Posterior cingulate gyrus (tissue), 11 donors: ENCODE data around the gene VPS52.

Experiments used
- DNase-seq, 10 donors: peaks; one replicate each; pipeline versions ENCODE4 v3.0.0 to v3.0.0-alpha.2; 2020 to 2021; ENCODE audit warnings: mixed read lengths in 3 of 10
- intact Hi-C: fragments of 100-400 bp; cut with DNase I; formaldehyde crosslinking; loops from one replicate; pipeline ENCODE4 v1.15.1; 2023

The VPS52 gene

GRCh38 chr6:33271468-33272274 lies at the start of gene VPS52, which contains the start of gene RPS18:
Gene VPS52 (minus strand): TSS chr6:33271876. CDS start chr6:33271675, 201 bp downstream.
Gene RPS18 (plus strand): TSS chr6:33272075. CDS start chr6:33272120, 45 bp downstream.
- intact Hi-C loops = loop anchor here (1.0 kb wide), 1 partner anchor 18 kb away; the partner anchor contains the start of genes PFDN6 and WDR46
- peak; percentile 87 to 98 (median 92) for DNase-seq

- intact Hi-C loops = no loop called here
- no peak for DNase-seq
Measured at GRCh38 chr6:33321227-33321626, 49.6 kb upstream of the VPS52 start.

- intact Hi-C loops = no loop called here
- peak in 1 of 10 donors; percentile 70 for DNase-seq
Measured at GRCh38 chr6:33320315-33321181, 48.9 kb upstream of the VPS52 start.

- intact Hi-C loops = loop anchor here (10.0 kb wide), 1 partner anchor 95 kb away; the partner anchor contains the start of genes CUTA and PHF1
- peak in 1 of 10 donors; percentile 1 for DNase-seq
Measured at GRCh38 chr6:33319939-33320314, 48.3 kb upstream of the VPS52 start.

- intact Hi-C loops = loop anchor here (10.0 kb wide), 1 partner anchor 96 kb away; the partner anchor contains the start of genes CUTA and PHF1
- peak in 1 of 10 donors; percentile 18 for DNase-seq
Measured at GRCh38 chr6:33318426-33319073, 46.9 kb upstream of the VPS52 start.

GRCh38 chr6:33317669-33318425 lies 46.2 kb upstream of the VPS52 start, which contains the start of gene ZBTB22:
Gene ZBTB22 (minus strand): TSS chr6:33317744. CDS start chr6:33316916, 828 bp downstream.
- peak; percentile 93 to 99 (median 97) for DNase-seq
- intact Hi-C loops = loop anchor here (10.0 kb wide), 1 partner anchor 97 kb away; the partner anchor contains the start of genes CUTA and PHF1

- DNase-seq = no peak
- intact Hi-C loops = loop anchor here (10.0 kb wide), 1 partner anchor 97 kb away; the partner anchor contains the start of genes CUTA and PHF1
Measured at GRCh38 chr6:33317419-33317668, 45.7 kb upstream of the VPS52 start.

- DNase-seq = peak in 1 of 10 donors; percentile 77
- intact Hi-C loops = loop anchor here (10.0 kb wide), 1 partner anchor 98 kb away; the partner anchor contains the start of genes CUTA and PHF1
Measured at GRCh38 chr6:33316603-33317418, 45.1 kb upstream of the VPS52 start.

GRCh38 chr6:33315793-33316602 lies 44.3 kb upstream of the VPS52 start:
- intact Hi-C loops = loop anchor here (2.0 to 10.0 kb wide), 2 partner anchors 17 to 99 kb away; partner anchors contain the start of genes CUTA, PHF1 and RGL2
- DNase-seq = peak in 1 of 10 donors; percentile 52

GRCh38 chr6:33314943-33315792 lies 43.5 kb upstream of the VPS52 start:
- intact Hi-C loops = loop anchor here (2.0 to 10.0 kb wide), 2 partner anchors 16 to 100 kb away; partner anchors contain the start of genes CUTA, PHF1 and RGL2
- peak in 1 of 10 donors; percentile 82 for DNase-seq

- peak in 5 of 10 donors; percentile 40 to 89 (median 54) for DNase-seq
- intact Hi-C loops = loop anchor here (2.0 to 10.0 kb wide), 2 partner anchors 16 to 100 kb away; partner anchors contain the start of genes CUTA, PHF1 and RGL2
Measured at GRCh38 chr6:33314515-33314942, 42.9 kb upstream of the VPS52 start.

GRCh38 chr6:33313709-33314514 lies 42.2 kb upstream of the VPS52 start, which contains the start of gene TAPBP:
Gene TAPBP (minus strand): TSS chr6:33314078. CDS start chr6:33314041, 37 bp downstream.
- intact Hi-C loops = loop anchor here (2.0 to 10.0 kb wide), 2 partner anchors 15 to 101 kb away; partner anchors contain the start of genes CUTA, PHF1 and RGL2
- peak in 9 of 10 donors; percentile 42 to 91 (median 53) for DNase-seq

- peak in 9 of 10 donors; percentile 22 to 90 (median 47) for DNase-seq
Measured at GRCh38 chr6:33313105-33313708, 41.5 kb upstream of the VPS52 start.

GRCh38 chr6:33312361-33313104 lies 40.9 kb upstream of the VPS52 start:
- intact Hi-C loops = loop anchor here (10.0 kb wide), 1 partner anchor 102 kb away; the partner anchor contains the start of genes CUTA and PHF1
- DNase-seq = peak in 8 of 10 donors; percentile 50 to 91 (median 69)

More at GRCh38 chr6:33313105-33313708, 41.5 kb upstream of the VPS52 start:
- intact Hi-C loops = loop anchor here (10.0 kb wide), 1 partner anchor 102 kb away; the partner anchor contains the start of genes CUTA and PHF1
